ENCODE data around the gene APOL3. TPM values are rescaled to one million over a fixed set of nuclear protein-coding genes. Genes with fewer than 3 reads are reported as not detected.
A peak's percentile ranks its signal among the peaks of the same experiment; 100 is the strongest.
"Not testable (repeated sequence)": the region's sequence is repeated elsewhere in the genome, so short reads cannot be mapped to it uniquely, and the experiment has no call there.

The APOL3 gene
- total RNA-seq, 2 donors from 2014 or later, result 99.3 to 118 TPM

DNA sequence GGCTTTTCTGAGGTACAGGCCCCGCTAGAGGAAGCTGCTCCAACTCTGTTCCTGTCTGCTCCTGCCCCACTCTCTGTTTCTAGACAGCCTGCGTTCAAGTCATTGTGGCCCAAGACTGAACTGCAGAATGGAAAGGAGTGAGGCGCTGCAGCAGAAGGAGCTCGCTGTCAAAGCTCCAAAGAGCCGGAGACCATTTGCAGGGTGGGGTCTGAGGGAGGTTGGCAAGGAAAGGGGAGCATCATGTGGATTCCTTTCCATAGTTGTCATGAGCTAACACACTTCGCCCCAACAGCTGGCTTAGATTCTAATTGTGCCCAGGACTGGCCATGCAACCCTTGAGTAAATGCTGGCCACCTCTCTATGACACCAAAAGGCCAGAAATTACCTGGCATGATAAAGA is 22.3 kb upstream of the APOL3 start:
- no peak for ATAC-seq (replicated peaks)
- Mint-ChIP-seq H3K36me3 (ENCODE audit: low read depth) (no peaks in the 10 kb centered on the region), H3K27ac (no peak overlapping the region), H3K27me3 (no peaks in the 10 kb centered on the region), H3K9me3 (no peaks in the 10 kb centered on the region), H3K4me3 (no peak overlapping the region), H3K4me1 (peaks cover 4% of the 10 kb centered on the region)

DNA sequence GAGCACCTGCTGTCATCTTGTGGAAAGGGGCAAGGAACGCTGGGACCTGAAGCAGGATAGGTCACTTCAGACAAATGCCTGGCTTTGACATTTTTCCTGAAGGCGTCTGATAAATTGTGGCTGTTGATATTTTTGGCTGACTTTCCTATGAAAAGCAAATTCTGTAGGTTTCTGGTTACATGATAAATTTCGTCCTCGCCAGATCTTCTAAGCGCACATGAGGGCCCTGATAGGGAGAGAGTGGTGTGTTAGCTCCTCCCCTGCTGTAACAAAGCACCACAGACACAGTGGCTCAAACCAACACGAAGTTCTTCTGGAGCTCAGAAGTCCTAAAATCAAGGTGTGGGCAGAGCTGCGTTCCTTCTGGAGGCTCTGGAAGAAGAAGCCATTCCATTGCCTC is 21.5 kb upstream of the APOL3 start:
- H3K4me1 Mint-ChIP-seq, result peaks cover 9% of the 10 kb centered on the region
- no peaks in the 10 kb centered on the region for H3K36me3 Mint-ChIP-seq (ENCODE audit: low read depth)
- no peak overlapping the region for H3K4me3 Mint-ChIP-seq
- no peak overlapping the region for H3K27ac Mint-ChIP-seq
- H3K27me3 Mint-ChIP-seq, result no peaks in the 10 kb centered on the region
- ATAC-seq (replicated peaks), result no peak
- peaks cover 4% of the 10 kb centered on the region for H3K9me3 Mint-ChIP-seq

DNA sequence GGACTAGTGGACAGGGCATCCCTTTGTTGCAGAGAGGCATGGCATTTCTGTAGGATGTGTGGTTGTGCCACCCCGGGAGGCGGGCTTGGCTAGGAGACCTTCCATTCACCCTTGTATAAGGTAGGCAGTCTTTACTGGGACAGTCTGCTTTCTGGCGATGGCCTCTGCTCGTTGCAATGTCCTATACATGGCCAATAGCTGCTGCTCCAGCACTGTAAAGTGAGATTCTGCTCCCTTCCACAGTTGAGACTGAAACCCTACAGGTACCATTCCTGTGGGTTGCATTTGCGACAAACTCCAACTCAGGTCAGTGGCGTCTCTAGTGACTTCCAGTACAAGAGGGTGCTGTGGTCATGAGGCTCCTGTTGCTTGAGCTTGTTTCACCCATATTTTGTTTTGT is 20.4 kb upstream of the APOL3 start:
- Mint-ChIP-seq H3K36me3 (ENCODE audit: low read depth) (no peaks in the 10 kb centered on the region), H3K4me3 (no peak overlapping the region), H3K9me3 (peaks cover 7% of the 10 kb centered on the region), H3K4me1 (peaks cover 11% of the 10 kb centered on the region), H3K27ac (no peak overlapping the region), H3K27me3 (no peaks in the 10 kb centered on the region)
- ATAC-seq (replicated peaks), result no peak

DNA sequence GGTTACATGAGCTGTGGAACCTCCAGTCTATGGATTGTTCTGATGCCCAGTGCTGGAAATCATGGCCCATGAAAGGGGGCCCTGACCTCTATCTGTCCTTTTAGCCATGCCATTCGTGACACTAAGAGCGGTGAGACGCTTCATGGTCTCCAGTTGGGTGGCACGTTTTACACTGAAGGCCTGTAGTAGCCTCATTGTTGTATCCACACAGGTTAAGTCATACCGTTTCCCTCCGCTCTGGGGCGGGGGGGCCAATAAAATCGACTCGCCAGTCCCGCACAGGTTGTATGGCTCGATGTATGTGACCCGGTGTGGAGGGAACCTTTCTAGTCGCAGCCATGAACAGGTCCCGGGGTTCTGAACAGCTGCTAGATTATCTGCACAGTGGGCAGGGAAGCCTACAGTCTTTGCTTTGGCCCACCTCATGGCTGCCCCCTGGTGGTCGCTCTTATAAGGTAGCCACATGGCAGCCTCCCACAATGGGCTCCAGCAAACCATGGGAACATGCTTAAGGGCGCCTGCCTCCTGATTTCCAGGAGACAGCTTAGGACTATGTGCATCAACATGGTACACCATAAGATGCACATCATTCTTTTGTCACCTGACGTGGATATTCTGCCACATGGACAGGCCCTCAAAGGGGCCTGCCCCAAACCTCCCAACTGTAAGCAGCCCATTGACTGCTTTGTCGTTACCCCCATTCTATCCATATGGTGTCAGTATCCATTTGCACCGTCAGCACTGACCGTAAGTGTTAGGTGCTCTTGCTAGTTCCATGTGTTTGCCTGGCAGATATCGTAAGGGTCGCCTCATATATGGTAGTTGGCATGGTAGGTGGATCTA is 19.7 kb upstream of the APOL3 start:
- no peak overlapping the region for H3K4me3 Mint-ChIP-seq
- ATAC-seq (replicated peaks), result peak; percentile 96
- H3K36me3 Mint-ChIP-seq (ENCODE audit: low read depth), result no peaks in the 10 kb centered on the region
- peaks cover 11% of the 10 kb centered on the region for H3K4me1 Mint-ChIP-seq
- peaks cover 7% of the 10 kb centered on the region for H3K9me3 Mint-ChIP-seq
- H3K27ac Mint-ChIP-seq, result no peak overlapping the region
- no peaks in the 10 kb centered on the region for H3K27me3 Mint-ChIP-seq

DNA sequence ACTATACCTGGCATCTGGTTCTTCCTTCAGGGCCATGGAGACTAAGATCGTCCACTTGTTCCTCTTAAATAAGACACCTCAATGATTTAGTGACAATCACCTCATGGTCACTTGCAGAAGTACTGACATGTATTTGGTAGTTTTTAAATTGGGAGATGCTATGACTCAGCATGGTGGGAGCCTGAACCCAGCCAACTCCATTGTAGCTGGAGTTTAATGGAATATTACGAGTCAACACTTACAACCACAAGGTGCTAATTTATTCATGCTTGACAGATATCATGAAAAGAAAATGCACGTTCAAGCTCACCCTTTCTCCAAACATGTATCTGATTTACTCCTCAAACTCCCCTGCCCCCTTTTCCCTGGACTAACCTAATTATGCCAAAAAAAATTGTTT is 16.6 kb upstream of the APOL3 start:
- H3K4me3 Mint-ChIP-seq, result no peak overlapping the region
- no peak overlapping the region for H3K27ac Mint-ChIP-seq
- ATAC-seq (replicated peaks), result peak; percentile 72
- peaks cover 7% of the 10 kb centered on the region for H3K9me3 Mint-ChIP-seq
- H3K36me3 Mint-ChIP-seq (ENCODE audit: low read depth), result no peaks in the 10 kb centered on the region
- no peaks in the 10 kb centered on the region for H3K27me3 Mint-ChIP-seq
- peaks cover 11% of the 10 kb centered on the region for H3K4me1 Mint-ChIP-seq

DNA sequence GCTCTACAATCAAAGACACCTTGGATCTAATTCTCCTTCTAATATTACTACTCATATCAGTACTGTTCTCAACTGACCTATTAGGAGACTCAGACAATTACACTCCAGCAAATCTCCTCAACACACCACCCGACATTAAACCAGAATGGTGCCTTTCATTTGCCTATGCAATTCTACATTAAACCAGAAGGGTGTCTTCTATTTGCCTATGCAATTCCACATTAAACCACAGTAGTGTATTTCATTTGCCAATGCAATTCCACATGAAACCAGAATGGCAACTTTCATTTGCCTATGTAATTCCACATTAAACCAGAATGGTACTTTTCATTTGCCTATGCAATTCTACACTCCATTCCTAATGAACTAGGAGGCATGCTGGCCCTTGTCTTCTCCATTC is 15.3 kb upstream of the APOL3 start:
- Mint-ChIP-seq H3K9me3 (peaks cover 7% of the 10 kb centered on the region), H3K27me3 (no peaks in the 10 kb centered on the region), H3K4me1 (peaks cover 11% of the 10 kb centered on the region), H3K36me3 (ENCODE audit: low read depth) (no peaks in the 10 kb centered on the region), H3K4me3 (no peak overlapping the region), H3K27ac (no peak overlapping the region)
- no peak for ATAC-seq (replicated peaks)

DNA sequence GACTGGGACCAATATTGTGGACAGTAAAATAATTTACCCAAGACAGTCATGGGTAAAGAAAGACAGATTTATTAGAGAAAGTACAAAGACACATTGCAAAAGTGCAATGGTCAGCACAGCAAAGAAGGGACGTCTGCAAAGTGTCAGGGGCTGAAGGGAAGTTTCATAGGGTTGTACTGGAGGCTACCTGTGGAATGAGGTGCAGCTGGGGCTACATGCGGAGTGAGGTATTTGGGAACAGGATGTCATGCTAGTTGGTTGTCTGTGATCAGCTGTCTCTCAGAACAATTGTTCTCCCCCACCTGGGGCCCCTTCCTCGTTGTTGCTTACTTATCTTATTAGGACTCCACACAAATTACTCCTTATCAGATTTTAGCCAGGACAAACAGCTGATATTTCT is 11.4 kb upstream of the APOL3 start:
- ATAC-seq (replicated peaks), result no peak
- Mint-ChIP-seq H3K27me3 (no peaks in the 10 kb centered on the region), H3K4me1 (peaks cover 11% of the 10 kb centered on the region), H3K9me3 (peaks cover 1% of the 10 kb centered on the region), H3K36me3 (ENCODE audit: low read depth) (no peaks in the 10 kb centered on the region), H3K4me3 (no peak overlapping the region), H3K27ac (no peak overlapping the region)

DNA sequence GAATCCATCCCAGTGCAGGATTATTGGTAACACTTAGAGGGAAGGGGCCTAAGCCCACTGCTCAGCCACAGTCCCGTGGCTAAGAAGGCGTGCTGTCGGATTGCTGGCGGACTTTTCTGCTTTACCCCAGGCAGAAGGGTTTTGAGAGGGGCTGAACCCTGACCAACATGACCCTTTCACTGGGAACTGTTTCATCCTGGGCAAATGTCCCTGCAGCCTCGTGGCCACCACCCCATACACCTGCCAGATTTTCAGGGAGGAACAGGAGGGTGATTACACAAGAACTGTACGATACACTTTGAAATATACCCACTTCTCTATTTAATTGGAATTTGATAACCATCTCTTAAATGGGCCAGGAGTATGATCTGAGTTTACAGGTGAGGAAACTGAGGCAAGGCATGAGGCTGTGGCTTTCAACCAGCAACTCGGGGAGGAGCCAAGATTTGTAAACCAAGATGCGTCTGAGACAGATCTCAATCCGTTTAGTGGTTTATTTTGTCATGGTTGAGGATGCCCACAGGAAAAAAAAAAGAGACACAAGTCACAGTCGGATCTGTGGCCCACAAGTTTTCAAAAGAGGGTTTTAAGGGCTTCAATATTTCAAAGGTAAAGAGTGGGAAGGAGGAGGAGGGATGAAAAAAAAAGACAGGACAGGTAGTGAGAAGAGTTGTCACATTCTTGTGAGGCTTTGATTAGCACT is 6.1 kb upstream of the APOL3 start:
- H3K27me3 Mint-ChIP-seq, result no peaks in the 10 kb centered on the region
- ATAC-seq (replicated peaks), result peak; percentile 21
- H3K4me1 Mint-ChIP-seq, result peaks cover 37% of the 10 kb centered on the region
- H3K36me3 Mint-ChIP-seq (ENCODE audit: low read depth), result no peaks in the 10 kb centered on the region
- peak overlapping the region; percentile 88 for H3K27ac Mint-ChIP-seq
- no peaks in the 10 kb centered on the region for H3K9me3 Mint-ChIP-seq
- H3K4me3 Mint-ChIP-seq, result peak overlapping the region; percentile 60

DNA sequence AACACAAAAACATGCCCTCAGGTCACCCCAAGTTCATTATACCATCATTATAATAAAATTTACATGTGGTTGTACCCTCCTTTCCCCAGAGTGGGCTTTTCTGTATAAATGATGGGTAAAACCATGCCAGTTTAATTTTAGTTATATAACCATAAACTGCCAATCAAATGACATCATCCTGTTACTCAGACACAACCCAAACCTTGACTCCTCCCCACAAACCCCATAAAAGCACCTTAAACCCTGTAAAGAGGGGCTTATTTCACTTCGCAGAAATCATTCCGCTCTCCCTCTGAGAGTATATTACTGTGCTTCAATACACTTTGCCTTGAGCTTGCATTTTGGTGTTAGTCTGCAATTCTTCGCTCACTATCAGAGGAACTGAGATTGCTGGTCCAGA is 5.5 kb upstream of the APOL3 start:
- Mint-ChIP-seq H3K4me3 (peak overlapping the region; percentile 60), H3K9me3 (no peaks in the 10 kb centered on the region), H3K27me3 (no peaks in the 10 kb centered on the region), H3K27ac (peak overlapping the region; percentile 88), H3K4me1 (peaks cover 43% of the 10 kb centered on the region), H3K36me3 (ENCODE audit: low read depth) (no peaks in the 10 kb centered on the region)
- no peak for ATAC-seq (replicated peaks)

DNA sequence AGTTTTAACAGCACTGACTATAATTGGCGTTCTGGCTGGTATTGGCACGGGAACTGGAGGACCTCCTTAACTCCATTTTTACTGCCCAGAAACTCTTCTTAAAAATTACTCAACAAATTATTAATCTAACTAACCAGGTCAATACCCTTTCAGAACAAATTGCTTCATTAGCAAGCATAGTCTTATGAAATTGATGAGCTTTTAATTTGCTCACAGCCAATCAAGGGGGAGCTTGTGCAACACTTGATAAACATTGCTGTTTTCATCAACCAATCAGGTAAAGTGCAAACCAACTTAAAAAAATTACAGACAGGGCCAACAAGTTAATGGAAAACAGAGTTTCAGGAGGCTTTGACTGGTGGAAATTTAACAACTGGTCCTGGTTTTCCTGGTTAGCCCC is 4.6 kb upstream of the APOL3 start:
- no peaks in the 10 kb centered on the region for H3K27me3 Mint-ChIP-seq
- H3K9me3 Mint-ChIP-seq, result no peaks in the 10 kb centered on the region
- H3K4me3 Mint-ChIP-seq, result peak overlapping the region; percentile 60
- no peak for ATAC-seq (replicated peaks)
- H3K36me3 Mint-ChIP-seq (ENCODE audit: low read depth), result peaks cover 3% of the 10 kb centered on the region
- H3K4me1 Mint-ChIP-seq, result peaks cover 52% of the 10 kb centered on the region
- H3K27ac Mint-ChIP-seq, result no peak overlapping the region

DNA sequence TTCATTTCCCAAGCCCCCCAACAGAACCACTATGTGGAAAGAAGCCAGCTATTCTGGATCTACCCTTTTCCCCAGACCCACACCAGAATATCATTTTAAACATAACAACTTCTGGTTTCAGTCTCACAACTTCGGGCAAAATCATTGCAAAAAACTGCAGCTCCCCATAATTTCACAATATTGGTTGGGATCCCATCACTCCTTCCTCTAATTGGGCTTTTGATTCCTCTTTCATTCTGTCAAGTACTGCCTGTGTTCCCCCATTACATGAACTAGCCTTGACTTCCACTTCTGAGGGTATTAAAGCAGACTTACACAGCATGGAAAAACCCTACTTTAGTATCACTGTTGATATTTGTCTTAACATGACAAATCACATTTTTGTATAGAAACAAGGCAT is 4.1 kb upstream of the APOL3 start:
- H3K4me3 Mint-ChIP-seq, result peak overlapping the region; percentile 3
- H3K36me3 Mint-ChIP-seq (ENCODE audit: low read depth), result peaks cover 8% of the 10 kb centered on the region
- H3K27me3 Mint-ChIP-seq, result no peaks in the 10 kb centered on the region
- no peak overlapping the region for H3K27ac Mint-ChIP-seq
- no peak for ATAC-seq (replicated peaks)
- H3K9me3 Mint-ChIP-seq, result no peaks in the 10 kb centered on the region
- peaks cover 56% of the 10 kb centered on the region for H3K4me1 Mint-ChIP-seq

DNA sequence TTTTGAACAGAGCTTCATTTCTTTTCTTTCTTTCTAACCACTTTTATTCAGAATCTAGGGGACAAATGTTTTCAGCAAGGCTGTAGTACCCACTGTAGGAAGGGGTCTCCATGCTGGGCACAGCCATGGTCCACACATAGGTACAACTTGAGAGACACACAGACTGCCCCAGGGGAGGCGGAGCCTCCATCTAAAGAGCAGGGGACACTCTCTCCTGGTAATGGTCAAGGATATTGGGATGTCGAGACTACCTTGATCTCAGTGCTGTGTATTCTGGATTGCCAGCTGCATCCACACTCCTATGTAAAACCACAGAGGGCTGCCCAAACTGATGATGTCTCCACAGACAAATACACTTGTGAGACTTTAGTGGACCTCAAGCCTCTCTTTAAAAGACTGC is 2.9 kb upstream of the APOL3 start:
- Mint-ChIP-seq H3K36me3 (ENCODE audit: low read depth) (peaks cover 15% of the 10 kb centered on the region), H3K4me1 (peaks cover 65% of the 10 kb centered on the region), H3K4me3 (peak overlapping the region; percentile 98), H3K9me3 (no peaks in the 10 kb centered on the region), H3K27me3 (no peaks in the 10 kb centered on the region), H3K27ac (peak overlapping the region; percentile 8)
- no peak for ATAC-seq (replicated peaks)

DNA sequence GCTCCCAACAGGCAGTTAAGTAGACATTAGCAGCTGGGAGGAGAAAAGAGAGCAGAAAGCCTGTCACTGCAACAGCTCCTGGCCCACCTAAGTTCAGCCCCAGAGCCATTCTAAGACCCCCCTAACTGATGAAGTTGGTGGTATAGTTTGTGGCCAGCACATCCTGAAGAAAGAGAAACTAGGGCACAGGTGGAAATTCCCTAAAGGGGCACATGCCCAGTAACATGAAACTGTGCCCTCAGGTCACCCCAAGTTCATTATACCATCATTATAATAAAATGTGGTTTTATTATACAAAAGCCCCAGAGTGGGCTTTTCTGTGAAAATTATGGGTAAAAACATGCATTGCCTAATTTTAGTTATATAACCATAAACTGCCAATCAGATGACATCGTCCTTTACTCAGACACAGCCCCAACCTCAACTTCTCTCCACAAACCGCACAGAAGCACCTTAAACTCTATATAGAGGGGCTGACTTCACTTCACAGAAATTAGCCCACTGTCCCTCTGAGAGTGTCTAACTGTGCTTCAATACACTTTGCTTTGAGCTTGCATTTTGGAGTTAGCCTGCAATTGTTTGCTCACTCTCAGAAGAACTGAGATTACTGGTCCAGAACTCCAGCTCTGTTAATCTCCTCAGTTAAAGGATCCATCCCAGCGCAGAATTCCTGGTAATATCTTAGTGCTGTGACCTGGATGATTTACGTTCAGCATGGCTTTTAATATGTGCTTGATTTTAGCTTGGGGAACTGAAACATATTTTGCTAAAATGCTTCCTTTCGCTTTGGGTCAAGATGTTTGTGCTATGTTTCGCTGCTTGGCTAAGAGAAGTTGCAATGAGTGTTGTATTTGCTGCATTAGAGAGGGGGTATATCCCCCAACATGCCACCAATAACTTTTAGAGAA is 1.8 kb upstream of the APOL3 start:
- H3K4me3 Mint-ChIP-seq, result peak overlapping the region; percentile 98
- ATAC-seq (replicated peaks), result peak; percentile 59
- no peaks in the 10 kb centered on the region for H3K27me3 Mint-ChIP-seq
- H3K9me3 Mint-ChIP-seq, result no peaks in the 10 kb centered on the region
- peak overlapping the region; percentile 99 for H3K27ac Mint-ChIP-seq
- H3K36me3 Mint-ChIP-seq (ENCODE audit: low read depth), result peaks cover 24% of the 10 kb centered on the region
- peaks cover 65% of the 10 kb centered on the region for H3K4me1 Mint-ChIP-seq

DNA sequence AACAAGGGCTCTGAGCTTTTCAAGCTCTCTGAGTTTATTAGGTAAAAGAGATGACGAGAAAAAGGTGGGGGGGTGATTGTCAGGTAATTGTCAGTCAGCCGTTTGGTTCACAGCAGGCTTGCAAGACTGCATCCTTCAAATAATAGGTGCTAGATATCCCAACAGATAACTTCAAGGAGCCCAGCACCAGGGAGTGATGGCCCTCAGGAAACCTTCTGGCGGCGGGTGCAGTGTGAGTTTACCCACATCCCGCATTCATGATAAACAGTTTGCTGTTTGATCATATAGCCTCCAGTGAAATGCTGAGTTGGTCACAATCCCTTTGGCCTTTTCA is 1.2 kb upstream of the APOL3 start:
- H3K27me3 Mint-ChIP-seq, H3K9me3 Mint-ChIP-seq: not testable (repeated sequence)
- H3K4me1 Mint-ChIP-seq, result peaks cover 65% of the 10 kb centered on the region
- H3K36me3 Mint-ChIP-seq (ENCODE audit: low read depth), result peaks cover 30% of the 10 kb centered on the region
- H3K27ac Mint-ChIP-seq, result peak overlapping the region; percentile 99
- ATAC-seq (replicated peaks), result peak; percentile 18
- H3K4me3 Mint-ChIP-seq, result peak overlapping the region; percentile 98
